ENCODE measurements around the gene TCTN3.
"Not testable (repeated sequence)": the region's sequence is repeated elsewhere in the genome, so short reads cannot be mapped to it uniquely, and the experiment has no call there.

Gene TCTN3

DNA sequence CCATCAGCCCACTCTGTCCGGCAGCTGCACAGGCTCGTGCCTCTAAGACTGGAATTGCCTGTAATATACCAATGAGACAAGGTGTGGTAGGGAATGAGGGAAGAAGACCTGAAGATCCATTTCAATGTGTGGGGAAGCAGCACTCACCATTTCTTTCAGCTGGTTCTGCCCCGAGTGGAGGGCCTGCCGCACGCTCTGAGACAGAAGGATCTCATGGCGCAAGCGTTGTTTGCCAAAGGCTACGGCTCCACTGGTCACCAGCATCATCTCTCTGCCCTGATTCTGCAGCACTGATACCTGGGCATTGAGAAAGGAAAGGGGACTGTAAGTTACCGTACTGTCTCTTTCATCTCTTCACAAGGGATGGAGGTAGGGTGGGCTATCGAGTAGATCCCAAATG lies 56.6 kb downstream of the TCTN3 start:
- no peak for DNase-seq (ENCODE audit: low read depth)
- H3K4me3 ChIP-seq (ENCODE audit: low read depth, low read length): no peak overlapping the region
- TF ChIP-seq, protein P1, sequence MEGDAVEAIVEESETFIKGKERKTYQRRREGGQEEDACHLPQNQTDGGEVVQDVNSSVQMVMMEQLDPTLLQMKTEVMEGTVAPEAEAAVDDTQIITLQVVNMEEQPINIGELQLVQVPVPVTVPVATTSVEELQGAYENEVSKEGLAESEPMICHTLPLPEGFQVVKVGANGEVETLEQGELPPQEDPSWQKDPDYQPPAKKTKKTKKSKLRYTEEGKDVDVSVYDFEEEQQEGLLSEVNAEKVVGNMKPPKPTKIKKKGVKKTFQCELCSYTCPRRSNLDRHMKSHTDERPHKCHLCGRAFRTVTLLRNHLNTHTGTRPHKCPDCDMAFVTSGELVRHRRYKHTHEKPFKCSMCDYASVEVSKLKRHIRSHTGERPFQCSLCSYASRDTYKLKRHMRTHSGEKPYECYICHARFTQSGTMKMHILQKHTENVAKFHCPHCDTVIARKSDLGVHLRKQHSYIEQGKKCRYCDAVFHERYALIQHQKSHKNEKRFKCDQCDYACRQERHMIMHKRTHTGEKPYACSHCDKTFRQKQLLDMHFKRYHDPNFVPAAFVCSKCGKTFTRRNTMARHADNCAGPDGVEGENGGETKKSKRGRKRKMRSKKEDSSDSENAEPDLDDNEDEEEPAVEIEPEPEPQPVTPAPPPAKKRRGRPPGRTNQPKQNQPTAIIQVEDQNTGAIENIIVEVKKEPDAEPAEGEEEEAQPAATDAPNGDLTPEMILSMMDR (conservative IDR thresholded peaks at IDR 0.05; ENCODE audit: low read depth, low read length): no peak

DNA sequence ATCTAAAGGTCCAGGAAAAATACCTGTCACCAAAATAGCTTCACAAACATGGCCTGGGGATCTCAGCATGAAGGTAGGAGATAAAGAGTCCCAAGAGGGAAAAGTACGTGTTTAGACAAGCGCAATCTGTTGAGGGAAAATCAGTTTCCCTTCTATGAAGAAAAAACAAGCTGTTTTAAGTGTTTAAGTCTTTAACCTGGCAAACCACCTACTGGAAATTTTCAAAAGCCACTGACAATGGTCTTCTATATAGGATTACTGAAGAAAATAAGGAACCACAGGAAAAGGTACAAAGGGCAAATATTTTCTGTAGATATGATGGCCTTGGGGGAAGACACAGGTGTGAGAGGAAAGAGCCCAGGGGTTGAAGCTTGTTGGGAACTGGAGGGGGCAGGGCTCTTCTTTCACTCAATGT lies 58.4 kb downstream of the TCTN3 start:
- no peak overlapping the region for H3K4me3 ChIP-seq (ENCODE audit: low read depth, low read length)
- no peak for DNase-seq (ENCODE audit: low read depth)
- TF ChIP-seq, protein P1 (conservative IDR thresholded peaks at IDR 0.05; ENCODE audit: low read depth, low read length): no peak

DNA sequence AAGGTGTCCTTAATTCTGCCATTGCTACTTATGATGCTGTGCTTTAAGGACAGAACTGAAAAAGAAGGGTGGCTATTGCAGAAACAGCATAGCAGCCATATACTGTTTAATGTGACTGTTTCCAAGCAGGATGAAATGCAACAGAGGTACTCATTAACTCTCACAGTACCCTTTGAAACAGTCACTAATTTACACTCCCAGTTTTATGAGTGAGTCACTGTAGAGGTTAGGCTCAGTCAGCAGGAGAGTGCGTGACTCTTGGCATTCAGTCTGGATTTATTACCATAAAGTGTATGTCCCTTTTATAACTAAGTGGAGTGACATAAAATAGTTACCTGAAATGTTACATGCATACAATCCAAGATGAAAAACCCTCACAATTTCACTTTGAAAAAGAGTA lies 64.9 kb downstream of the TCTN3 start:
- TF ChIP-seq, protein P1 (conservative IDR thresholded peaks at IDR 0.05; ENCODE audit: low read depth, low read length): no peak
- DNase-seq (ENCODE audit: low read depth): peak; percentile 9
- no peak overlapping the region for H3K4me3 ChIP-seq (ENCODE audit: low read depth, low read length)

DNA sequence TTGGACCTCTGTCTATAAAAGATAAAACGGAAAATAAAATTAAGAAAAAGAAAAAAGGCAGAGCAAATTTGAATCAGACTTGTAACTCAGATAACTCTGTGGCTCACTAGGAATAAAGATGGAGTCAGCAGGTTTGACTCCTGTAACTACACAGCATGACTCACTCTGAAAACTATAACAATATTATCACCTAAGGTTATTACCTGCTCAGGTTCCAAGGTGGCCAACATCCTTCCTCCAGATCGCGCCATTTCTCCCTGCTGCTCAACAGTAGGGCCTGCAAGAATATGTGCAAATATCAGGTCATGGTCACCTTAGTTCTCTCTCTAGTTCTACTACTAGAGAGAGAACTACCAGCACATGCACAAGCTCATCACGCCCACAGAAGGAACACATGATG lies 67.2 kb downstream of the TCTN3 start:
- no peak for DNase-seq (ENCODE audit: low read depth)
- H3K4me3 ChIP-seq (ENCODE audit: low read depth, low read length): no peak overlapping the region
- TF ChIP-seq, protein P1 (conservative IDR thresholded peaks at IDR 0.05; ENCODE audit: low read depth, low read length): no peak

DNA sequence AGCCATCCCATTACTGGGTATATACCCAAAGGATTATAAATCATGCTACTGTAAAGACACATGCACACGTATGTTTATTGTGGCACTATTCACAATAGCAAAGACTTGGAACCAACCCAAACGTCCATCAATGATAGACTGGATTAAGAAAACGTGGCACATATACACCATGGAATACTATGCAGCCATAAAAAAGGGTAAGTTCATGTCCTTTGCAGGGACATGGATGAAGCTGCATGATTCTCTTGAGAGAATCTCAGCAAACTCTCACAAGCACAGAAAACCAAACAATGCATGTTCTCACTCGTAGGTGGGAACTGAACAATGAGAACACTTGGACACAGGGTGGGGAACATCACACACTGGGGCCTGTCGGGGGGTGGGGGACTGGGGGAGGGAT lies 73.3 kb downstream of the TCTN3 start:
- DNase-seq (ENCODE audit: low read depth); H3K4me3 ChIP-seq (ENCODE audit: low read depth, low read length): not testable (repeated sequence)

DNA sequence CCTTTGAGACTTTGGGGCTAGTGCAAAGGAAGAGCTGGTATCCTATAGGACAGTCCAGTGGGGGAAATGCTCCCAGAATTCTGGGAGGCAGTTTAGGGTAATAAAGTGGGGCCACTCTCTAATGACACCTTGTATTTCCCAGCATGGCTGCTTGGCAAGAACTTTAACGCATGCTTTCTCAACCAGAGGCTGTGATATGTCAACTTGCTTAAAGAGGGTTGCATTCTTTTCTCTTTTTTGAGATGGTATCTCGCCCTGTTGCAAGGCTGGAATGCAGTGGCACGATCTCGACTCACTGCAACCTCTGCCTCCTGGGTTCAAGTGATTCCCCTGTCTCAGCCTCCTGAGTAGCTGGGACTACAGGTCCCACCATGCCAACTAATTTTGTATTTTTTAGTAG lies 75.6 kb downstream of the TCTN3 start:
- DNase-seq (ENCODE audit: low read depth): no peak
- TF ChIP-seq, protein P1 (conservative IDR thresholded peaks at IDR 0.05; ENCODE audit: low read depth, low read length): no peak
- H3K4me3 ChIP-seq (ENCODE audit: low read depth, low read length): no peak overlapping the region

DNA sequence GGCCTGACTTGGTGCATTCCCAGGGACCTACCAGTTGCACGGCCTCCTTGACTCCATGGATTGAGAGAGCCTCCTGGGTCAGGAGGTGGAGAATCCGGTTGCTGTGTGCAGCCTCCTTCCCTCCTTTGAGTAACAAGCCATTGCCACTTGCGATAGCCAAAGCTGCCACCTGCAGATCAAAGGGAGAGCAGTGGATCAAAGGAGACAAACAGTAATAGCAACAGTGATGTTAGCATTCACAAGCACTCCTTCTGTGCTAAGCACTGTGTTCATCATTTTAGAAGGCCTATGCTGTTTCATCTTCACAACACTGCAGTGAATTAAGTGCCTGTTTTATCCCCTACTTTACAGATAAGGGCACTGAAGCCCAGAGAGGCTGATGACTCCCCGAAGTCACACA lies 77.3 kb downstream of the TCTN3 start:
- H3K4me3 ChIP-seq (ENCODE audit: low read depth, low read length): no peak overlapping the region
- DNase-seq (ENCODE audit: low read depth): no peak
- TF ChIP-seq, protein P1 (conservative IDR thresholded peaks at IDR 0.05; ENCODE audit: low read depth, low read length): no peak

Measured in choroid plexus epithelial cell (primary cell).